ENCODE measurements around the gene COCH.

COCH gene

DNA sequence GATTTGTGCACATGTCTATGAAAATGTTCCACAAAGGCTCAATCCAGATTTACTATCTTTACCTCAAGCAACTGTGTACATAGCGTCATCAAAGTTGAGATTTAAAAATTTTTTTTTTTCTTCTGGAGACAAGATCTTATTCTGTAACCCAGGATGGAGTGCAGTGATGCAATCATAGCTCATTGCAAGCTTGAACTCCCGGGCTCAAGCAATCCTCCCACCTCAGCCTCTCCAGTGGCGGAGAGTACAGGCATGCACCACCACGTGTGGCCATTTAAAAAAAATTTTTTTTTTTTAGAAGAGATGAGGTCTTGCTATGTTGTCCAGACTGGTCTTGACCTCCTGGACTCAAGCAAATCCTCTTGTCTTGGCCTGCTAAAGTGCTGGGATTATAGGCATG, 2.3 kb downstream of the COCH start:
- Histone ChIP-seq H3K4me3 (replicated peaks; ENCODE audit: low read depth, low read length) (no peak overlapping the region), H3K36me3 (ENCODE audit: control insufficient read depth, insufficient read depth, low read length) (no peaks in the 10 kb centered on the region), H3K27me3 (replicated peaks; ENCODE audit: control insufficient read depth, insufficient read depth, low read length) (no peaks in the 10 kb centered on the region; the same call in 1 of the 2 replicates)
- TF ChIP-seq CTCF (IDR thresholded peaks at IDR 0.05; ENCODE audit: insufficient read depth, low read length, poor library complexity, severe bottlenecking) = no peak
- no peak for DNase-seq (ENCODE audit: extremely low read depth, insufficient read length)

GRCh38 chr14:30882431-30882830, 8.1 kb downstream of the COCH start:
- DNase-seq (ENCODE audit: extremely low read depth, insufficient read length) = no peak
- no peaks in the 10 kb centered on the region for H3K27me3 ChIP-seq (replicated peaks; ENCODE audit: control insufficient read depth, insufficient read depth, low read length)
- peaks cover 3% of the 10 kb centered on the region for H3K36me3 ChIP-seq (ENCODE audit: control insufficient read depth, insufficient read depth, low read length)

DNA sequence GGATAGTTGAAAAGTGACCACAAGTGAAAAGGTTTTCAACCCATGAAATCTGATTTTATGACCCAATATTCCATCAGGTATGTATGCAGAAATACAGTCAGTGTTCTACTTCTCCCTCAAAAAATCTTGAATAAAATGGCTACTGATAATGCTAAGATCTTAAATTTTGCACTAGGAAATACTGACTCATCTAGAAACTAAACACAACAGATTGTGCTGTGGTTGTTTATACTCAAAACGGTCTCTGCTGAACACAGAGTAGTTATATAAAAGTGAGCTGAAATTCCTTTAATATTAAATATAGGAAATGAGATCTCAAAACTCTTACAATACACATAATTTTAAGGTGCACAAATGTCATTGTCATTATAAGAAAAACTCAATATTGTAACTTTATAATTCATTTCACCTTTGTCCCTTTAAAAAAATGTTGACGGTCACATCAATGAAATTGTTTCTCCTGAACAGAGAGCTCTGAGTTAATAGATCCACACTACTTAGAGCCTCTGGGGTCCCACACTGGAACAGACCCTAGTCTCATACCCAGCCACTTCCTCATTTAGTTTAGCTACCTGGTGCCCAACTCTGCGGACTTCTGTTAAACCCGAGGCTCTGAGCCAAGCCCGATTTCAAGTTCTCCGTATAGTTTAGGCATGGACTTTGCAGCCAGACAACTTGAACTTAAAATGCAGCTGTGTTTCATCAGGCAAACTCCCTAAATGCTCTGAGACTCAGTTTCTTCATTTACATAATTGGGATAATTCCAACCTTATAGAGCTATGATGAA, 9.3 kb downstream of the COCH start:
- H3K36me3 ChIP-seq (ENCODE audit: control insufficient read depth, insufficient read depth, low read length) = peaks cover 3% of the 10 kb centered on the region
- TF ChIP-seq CTCF (IDR thresholded peaks at IDR 0.05; ENCODE audit: insufficient read depth, low read length, poor library complexity, severe bottlenecking) = no peak

More at GRCh38 chr14:30882431-30882830, 8.1 kb downstream of the COCH start:
- H3K4me3 ChIP-seq (replicated peaks; ENCODE audit: low read depth, low read length) = no peak overlapping the region
- no peak for TF ChIP-seq CTCF (IDR thresholded peaks at IDR 0.05; ENCODE audit: insufficient read depth, low read length, poor library complexity, severe bottlenecking)

GRCh38 chr14:30884901-30885300, 10.5 kb downstream of the COCH start:
- no peak for DNase-seq (ENCODE audit: extremely low read depth, insufficient read length)
- Histone ChIP-seq H3K4me3 (replicated peaks; ENCODE audit: low read depth, low read length) (no peak overlapping the region), H3K27me3 (replicated peaks; ENCODE audit: control insufficient read depth, insufficient read depth, low read length) (no peaks in the 10 kb centered on the region), H3K36me3 (ENCODE audit: control insufficient read depth, insufficient read depth, low read length) (peaks cover 3% of the 10 kb centered on the region)
- no peak for TF ChIP-seq CTCF (IDR thresholded peaks at IDR 0.05; ENCODE audit: insufficient read depth, low read length, poor library complexity, severe bottlenecking)

More for the DNA sequence above, 9.3 kb downstream of the COCH start:
- Histone ChIP-seq H3K4me3 (replicated peaks; ENCODE audit: low read depth, low read length) (no peak overlapping the region), H3K27me3 (replicated peaks; ENCODE audit: control insufficient read depth, insufficient read depth, low read length) (no peaks in the 10 kb centered on the region)
- no peak for DNase-seq (ENCODE audit: extremely low read depth, insufficient read length)

DNA sequence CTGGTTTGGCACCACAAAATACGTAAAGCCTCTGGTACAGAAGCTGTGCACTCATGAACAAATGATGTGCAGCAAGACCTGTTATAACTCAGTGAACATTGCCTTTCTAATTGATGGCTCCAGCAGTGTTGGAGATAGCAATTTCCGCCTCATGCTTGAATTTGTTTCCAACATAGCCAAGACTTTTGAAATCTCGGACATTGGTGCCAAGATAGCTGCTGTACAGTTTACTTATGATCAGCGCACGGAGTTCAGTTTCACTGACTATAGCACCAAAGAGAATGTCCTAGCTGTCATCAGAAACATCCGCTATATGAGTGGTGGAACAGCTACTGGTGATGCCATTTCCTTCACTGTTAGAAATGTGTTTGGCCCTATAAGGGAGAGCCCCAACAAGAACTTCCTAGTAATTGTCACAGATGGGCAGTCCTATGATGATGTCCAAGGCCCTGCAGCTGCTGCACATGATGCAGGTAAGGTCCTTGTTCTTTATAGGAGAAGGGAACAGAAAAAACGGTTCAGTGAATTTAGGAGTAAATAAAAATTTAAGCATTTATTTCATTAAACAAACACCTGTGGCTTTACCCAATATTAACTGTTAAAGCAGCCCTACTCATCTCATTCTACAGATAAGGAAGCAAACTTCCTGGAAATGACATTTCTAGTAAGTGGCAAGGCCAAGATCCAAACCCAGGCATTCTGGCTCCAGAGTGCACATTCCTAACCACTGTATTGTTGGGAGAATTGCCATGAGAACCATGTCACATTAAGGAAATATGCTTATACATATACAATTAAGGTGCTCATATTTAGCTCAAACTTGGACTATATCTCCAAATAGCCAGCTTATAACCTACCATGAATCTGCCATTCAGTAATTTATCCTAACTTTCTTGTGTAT, 11.7 kb downstream of the COCH start:
- Histone ChIP-seq H3K4me3 (replicated peaks; ENCODE audit: low read depth, low read length) (no peak overlapping the region), H3K27me3 (replicated peaks; ENCODE audit: control insufficient read depth, insufficient read depth, low read length) (no peaks in the 10 kb centered on the region), H3K36me3 (ENCODE audit: control insufficient read depth, insufficient read depth, low read length) (peaks cover 3% of the 10 kb centered on the region)
- no peak for TF ChIP-seq CTCF (IDR thresholded peaks at IDR 0.05; ENCODE audit: insufficient read depth, low read length, poor library complexity, severe bottlenecking)
- no peak for DNase-seq (ENCODE audit: extremely low read depth, insufficient read length)
